DOHH2 (cell line): ENCODE measurements around the gene KATNAL2.

Experiments
- H3F3A ChIP-seq: fragments of 200-600 bp; sonication (generic), shearing (Covaris generic); 2 replicates; pipeline ENCODE4 v1.6.0; 2016; ENCODE audit warnings: antibody characterized with exemption, mild to moderate bottlenecking; ENCODE audit not compliant: control insufficient read depth, insufficient read depth
- H3K27ac ChIP-seq: fragments of 200-600 bp; sonication (generic); 2 replicates; pipeline ENCODE4 v1.5.1; 2014; ENCODE audit warnings: low read depth, mild to moderate bottlenecking, low read length, moderate library complexity
- H3K27me3 ChIP-seq: fragments of 200-600 bp; sonication (generic); 2 replicates; pipeline ENCODE4 v1.6.1; 2014; ENCODE audit warnings: mild to moderate bottlenecking, low read length, mixed read lengths; ENCODE audit not compliant: control insufficient read depth
- H3K36me3 ChIP-seq: fragments of 200-600 bp; sonication (generic); 2 replicates; pipeline ENCODE4 v1.6.1; 2014; ENCODE audit warnings: mild to moderate bottlenecking, low read length, moderate library complexity, mixed read lengths; ENCODE audit not compliant: control insufficient read depth
- H3K4me1 ChIP-seq: fragments of 200-600 bp; sonication (generic); 2 replicates; pipeline ENCODE4 v1.6.1; 2014; ENCODE audit warnings: mild to moderate bottlenecking, low read length, mixed read lengths; ENCODE audit not compliant: control insufficient read depth
- H3K4me2 ChIP-seq: fragments of 200-600 bp; sonication (generic); 2 replicates; pipeline ENCODE4 v1.6.0; 2014; ENCODE audit warnings: mild to moderate bottlenecking, low read length, moderate library complexity
- H3K4me3 ChIP-seq: fragments of 200-600 bp; sonication (generic); 2 replicates; pipeline ENCODE4 v1.5.1; 2014; ENCODE audit warnings: mild to moderate bottlenecking, low read length, mixed read lengths
- H3K79me2 ChIP-seq: fragments of 200-600 bp; sonication (generic); 2 replicates; pipeline ENCODE4 v1.6.1; 2014; ENCODE audit warnings: mild to moderate bottlenecking, low read length, mixed read lengths; ENCODE audit not compliant: control insufficient read depth
- H3K9me2 ChIP-seq: fragments of 200-600 bp; sonication (generic); replicated peaks from 2 replicates; pipeline ENCODE4 v1.6.1; 2014; ENCODE audit warnings: mild to moderate bottlenecking, low read length, mixed read lengths; ENCODE audit not compliant: control insufficient read depth
- H3K9me3 ChIP-seq: fragments of 200-600 bp; sonication (generic); 2 replicates; pipeline ENCODE4 v1.6.1; 2014; ENCODE audit warnings: antibody characterized with exemption, low read length, mixed read lengths; ENCODE audit not compliant: control insufficient read depth, insufficient read depth
- H4K20me1 ChIP-seq: fragments of 200-600 bp; sonication (generic); 2 replicates; pipeline ENCODE4 v1.6.0; 2014; ENCODE audit warnings: low read depth, mild to moderate bottlenecking, antibody characterized with exemption, low read length, moderate library complexity; ENCODE audit not compliant: control insufficient read depth, insufficient read depth
- CTCF ChIP-seq: fragments of 200-600 bp; sonication (generic); IDR thresholded peaks from one replicate; pipeline ENCODE4 v1.5.1; 2014; ENCODE audit warnings: antibody characterized with exemption, mild to moderate bottlenecking, low read depth, low read length; ENCODE audit not compliant: poor library complexity, severe bottlenecking
- EZH2phosphoT487 ChIP-seq: fragments of 200-600 bp; sonication (generic); IDR thresholded peaks from 2 replicates; pipeline ENCODE4 v1.6.1; 2017; ENCODE audit warnings: borderline replicate concordance, mild to moderate bottlenecking, antibody characterized with exemption, low read length, moderate library complexity, mixed read lengths

The KATNAL2 gene

GRCh38 chr18:47109720-47110119, 192.3 kb downstream of the KATNAL2 start:
- Histone ChIP-seq H3K9me3 (no peaks in the 10 kb centered on the region), H3K36me3 (peaks cover 26% of the 10 kb centered on the region), H3K79me2 (no peaks in the 10 kb centered on the region), H3K9me2 (no peaks in the 10 kb centered on the region), H3K4me3 (no peak overlapping the region), H3K27ac (no peak overlapping the region), H3K4me2 (no peak overlapping the region), H3K4me1 (no peaks in the 10 kb centered on the region), H3K27me3 (no peaks in the 10 kb centered on the region), H4K20me1 (no peaks in the 10 kb centered on the region), H3F3A (no peaks in the 10 kb centered on the region)
- TF ChIP-seq EZH2phosphoT487 = no peak
- no peak for TF ChIP-seq CTCF

- Histone ChIP-seq H3K27me3 (no peaks in the 10 kb centered on the region), H3K79me2 (no peaks in the 10 kb centered on the region), H3K9me3 (no peaks in the 10 kb centered on the region), H3K9me2 (no peaks in the 10 kb centered on the region), H3F3A (no peaks in the 10 kb centered on the region), H3K36me3 (peaks cover 31% of the 10 kb centered on the region), H3K4me3 (no peak overlapping the region), H3K4me2 (no peak overlapping the region), H3K27ac (no peak overlapping the region), H4K20me1 (no peaks in the 10 kb centered on the region), H3K4me1 (no peaks in the 10 kb centered on the region)
- no peak for TF ChIP-seq EZH2phosphoT487
- no peak for TF ChIP-seq CTCF
Observed at GRCh38 chr18:47110492-47111274, 193.3 kb downstream of the KATNAL2 start.

- TF ChIP-seq EZH2phosphoT487 (no peak), CTCF (no peak)
- no peaks in the 10 kb centered on the region for H3F3A ChIP-seq
- H3K79me2 ChIP-seq = no peaks in the 10 kb centered on the region
- no peaks in the 10 kb centered on the region for H3K9me2 ChIP-seq
- no peaks in the 10 kb centered on the region for H4K20me1 ChIP-seq
- no peaks in the 10 kb centered on the region for H3K27me3 ChIP-seq
- H3K4me3 ChIP-seq = no peak overlapping the region
- H3K9me3 ChIP-seq = no peaks in the 10 kb centered on the region
- no peak overlapping the region for H3K4me2 ChIP-seq
- H3K4me1 ChIP-seq = no peaks in the 10 kb centered on the region
- no peak overlapping the region for H3K27ac ChIP-seq
- H3K36me3 ChIP-seq = peaks cover 27% of the 10 kb centered on the region
Observed at GRCh38 chr18:47113796-47114540, 196.6 kb downstream of the KATNAL2 start.
